K562 (cell line): ENCODE results near the gene PARD3B.

Experiments
- BRCA1 ChIP-seq, 2 experiments: fragments of 450-650 bp in 1 of 2; sonication (generic) in 1 of 2; formaldehyde crosslinking in 1 of 2; IDR thresholded peaks; 2 replicates each; pipeline versions ENCODE4 v1.5.0 to v1.6.1; 2017 to 2020; ENCODE audit warnings: mild to moderate bottlenecking in 1 of 2, missing genetic modification reagents in 1 of 2
- BRD9 ChIP-seq: fragments of 450-650 bp; IDR thresholded peaks from 2 replicates; pipeline ENCODE4 v1.6.1; 2018; ENCODE audit warnings: low read depth; ENCODE audit not compliant: partially characterized antibody
- CCNT2 ChIP-seq: IDR thresholded peaks from 2 replicates; pipeline ENCODE4 v1.6.1; 2011; ENCODE audit warnings: borderline replicate concordance, low read depth, mild to moderate bottlenecking, moderate library complexity, mixed read lengths, low read length; ENCODE audit not compliant: insufficient read length; ENCODE audit errors: extremely low read depth
- CTCF ChIP-seq, 3 experiments: IDR thresholded peaks in 2 of 3; conservative IDR thresholded peaks in 1 of 3; 2 replicates each; pipeline ENCODE4 v1.5.1; 2011 to 2012; ENCODE audit warnings: low read length in 3 of 3, mild to moderate bottlenecking in 3 of 3, control low read depth in 2 of 3, improper control_type of control experiment in 1 of 3, inconsistent platforms in 1 of 3, low read depth in 1 of 3, mixed read lengths in 1 of 3, moderate library complexity in 1 of 3; ENCODE audit not compliant: insufficient read depth in 2 of 3
- DIDO1 ChIP-seq: fragments of 450-650 bp; IDR thresholded peaks from 2 replicates; pipeline ENCODE4 v1.6.1; 2016; ENCODE audit warnings: low read depth, missing biosample characterization, missing genetic modification characterization
- ELF4 ChIP-seq: fragments of 450-650 bp; formaldehyde crosslinking; IDR thresholded peaks from 2 replicates; pipeline ENCODE4 v1.4.0; 2022; ENCODE audit warnings: missing genetic modification characterization
- ELK1 ChIP-seq: sonication (generic); formaldehyde crosslinking; IDR thresholded peaks from 2 replicates; pipeline ENCODE4 v1.8.1; 2022; ENCODE audit warnings: missing genetic modification reagents
- HCFC1 ChIP-seq: IDR thresholded peaks from 2 replicates; pipeline ENCODE4 v1.6.1; 2012; ENCODE audit warnings: low read depth, low read length, improper control_type of control experiment
- MXI1 ChIP-seq: IDR thresholded peaks from 2 replicates; pipeline ENCODE4 v1.6.1; 2011; ENCODE audit warnings: low read depth, mild to moderate bottlenecking, improper control_type of control experiment, low read length
- TCF7L2 ChIP-seq: fragments of 150-350 bp; IDR thresholded peaks from 2 replicates; pipeline ENCODE4 v1.6.1; 2016; ENCODE audit warnings: low read depth, mild to moderate bottlenecking, low read length, moderate library complexity
- VEZF1 ChIP-seq: fragments of 200-800 bp; sonication (Bioruptor generic); IDR thresholded peaks from 2 replicates; pipeline ENCODE4 v1.6.1; 2017; ENCODE audit warnings: missing genetic modification characterization, missing compliant biosample characterization

GRCh38 chr2:205047273-205047839 lies 502.1 kb downstream of the PARD3B start:
- TF ChIP-seq CCNT2: no peak
- TF ChIP-seq HCFC1: no peak
- no peak for TF ChIP-seq DIDO1
- TF ChIP-seq ELK1: no peak
- TF ChIP-seq CTCF (IDR thresholded peaks at IDR 0.05 in 2 of 3, conservative IDR thresholded peaks at IDR 0.05 in 1 of 3; ENCODE audit: insufficient read depth in 2 of 3, low read depth in 1 of 3, low read length in 3 of 3): no peak
- no peak for TF ChIP-seq ELF4 (CRISPR knock-in tag)
- TF ChIP-seq BRD9: no peak
- TF ChIP-seq MXI1: no peak
- TF ChIP-seq VEZF1 (CRISPR knock-in tag): no peak
- no peak for TF ChIP-seq BRCA1 (IDR thresholded peaks at IDR 0.05)
- no peak for TF ChIP-seq BRCA1 (CRISPR knock-in tag; IDR thresholded peaks at IDR 0.05)
- no peak for TF ChIP-seq TCF7L2
